Neuronal stem cell (in vitro differentiated cells): ENCODE measurements around the gene SLC11A1.
A peak's percentile ranks its signal among the peaks of the same experiment; 100 is the strongest.

Source experiments
- DNase-seq: peaks from one replicate; pipeline ENCODE4 v3.0.0-alpha.2; 2013; ENCODE audit warnings: low spot score
- H2AFZ ChIP-seq: one replicate; pipeline ENCODE4 v1.6.1; 2013; ENCODE audit warnings: mild to moderate bottlenecking, low read length, inconsistent platforms
- H2AK5ac ChIP-seq: 2 replicates; pipeline ENCODE4 v1.6.1; 2013; ENCODE audit warnings: low read depth, mild to moderate bottlenecking, inconsistent platforms, low read length, moderate library complexity, mixed read lengths
- H2BK120ac ChIP-seq: 2 replicates; pipeline ENCODE4 v1.6.1; 2013; ENCODE audit warnings: low read depth, mild to moderate bottlenecking, inconsistent platforms, low read length, moderate library complexity, mixed read lengths
- H2BK12ac ChIP-seq: one replicate; pipeline ENCODE4 v1.6.1; 2013; ENCODE audit warnings: low read length, inconsistent platforms
- H2BK15ac ChIP-seq: 2 replicates; pipeline ENCODE4 v1.6.1; 2013; ENCODE audit warnings: mild to moderate bottlenecking, low read length, inconsistent platforms, mixed read lengths
- H2BK5ac ChIP-seq: one replicate; pipeline ENCODE4 v1.6.1; 2013; ENCODE audit warnings: inconsistent platforms, mild to moderate bottlenecking, low read length, moderate library complexity
- H3K14ac ChIP-seq: one replicate; pipeline ENCODE4 v1.6.1; 2013; ENCODE audit warnings: low read length, inconsistent platforms
- H3K18ac ChIP-seq: 2 replicates; pipeline ENCODE4 v1.6.1; 2013; ENCODE audit warnings: low read length, inconsistent platforms
- H3K23ac ChIP-seq: 2 replicates; pipeline ENCODE4 v1.6.1; 2013; ENCODE audit warnings: low read depth, mild to moderate bottlenecking, mixed read lengths, low read length, inconsistent platforms; ENCODE audit not compliant: poor library complexity
- H3K27ac ChIP-seq: replicated peaks from 3 replicates; pipeline ENCODE4 v1.5.1; 2013; ENCODE audit warnings: low read length, inconsistent platforms
- H3K27me3 ChIP-seq, 3 experiments: 2 replicates each; pipeline ENCODE4 v1.6.1; 2013; ENCODE audit warnings: low read length in 3 of 3, mild to moderate bottlenecking in 2 of 3, inconsistent platforms in 1 of 3, low read depth in 1 of 3, mixed read lengths in 1 of 3, moderate library complexity in 1 of 3; ENCODE audit not compliant: control insufficient read depth in 3 of 3, insufficient read depth in 3 of 3
- H3K36me3 ChIP-seq, 2 donors: replicated peaks in 1 of 2; 2 replicates each; pipeline ENCODE4 v1.6.1; 2013; ENCODE audit warnings: low read length in 2 of 2; ENCODE audit not compliant: control insufficient read depth in 2 of 2, insufficient read depth in 2 of 2
- H3K4ac ChIP-seq: 2 replicates; pipeline ENCODE4 v1.6.1; 2013; ENCODE audit warnings: inconsistent platforms, mild to moderate bottlenecking, low read length, moderate library complexity
- H3K4me1 ChIP-seq, 2 donors: 1 replicate in 1 of 2; 2 replicates in 1 of 2; pipeline ENCODE4 v1.6.1; 2013; ENCODE audit warnings: low read length in 2 of 2, low read depth in 1 of 2; ENCODE audit not compliant: control insufficient read depth in 2 of 2, insufficient read depth in 1 of 2
- H3K4me2 ChIP-seq: one replicate; pipeline ENCODE4 v1.6.1; 2013; ENCODE audit warnings: mild to moderate bottlenecking, low read length, inconsistent platforms; ENCODE audit not compliant: insufficient read depth, poor library complexity, severe bottlenecking
- H3K4me3 ChIP-seq, 2 donors: 2 replicates each; pipeline ENCODE4 v1.5.1; 2013; ENCODE audit warnings: low read length in 2 of 2, mild to moderate bottlenecking in 2 of 2, inconsistent platforms in 1 of 2, moderate library complexity in 1 of 2
- H3K79me1 ChIP-seq: one replicate; pipeline ENCODE4 v1.6.1; 2013; ENCODE audit warnings: low read depth, mild to moderate bottlenecking, inconsistent platforms, low read length, moderate library complexity
- H3K9ac ChIP-seq: one replicate; pipeline ENCODE4 v1.6.1; 2013; ENCODE audit warnings: mild to moderate bottlenecking, low read depth, low read length, inconsistent platforms; ENCODE audit not compliant: poor library complexity
- H3K9me3 ChIP-seq, 2 donors: replicated peaks in 1 of 2; 2 replicates each; pipeline versions ENCODE3 to v1.6.1; 2013; ENCODE audit warnings: low read length in 2 of 2, mild to moderate bottlenecking in 2 of 2, inconsistent platforms in 1 of 2, low read depth in 1 of 2, mixed read lengths in 1 of 2, moderate library complexity in 1 of 2; ENCODE audit not compliant: control insufficient read depth in 2 of 2, insufficient read depth in 1 of 2
- H4K8ac ChIP-seq: one replicate; pipeline ENCODE4 v1.6.1; 2013; ENCODE audit warnings: low read depth, mild to moderate bottlenecking, inconsistent platforms, low read length, moderate library complexity
- H4K91ac ChIP-seq: one replicate; pipeline ENCODE4 v1.6.1; 2013; ENCODE audit warnings: low read length, low read depth, mild to moderate bottlenecking, inconsistent platforms; ENCODE audit not compliant: poor library complexity
- WGBS, 2 donors: extraction: QIAGEN DNeasy Blood & Tissue Kit; methylation state at CpG; one replicate each; pipeline ENCODE4 v1.1.7; 2013; ENCODE audit warnings: missing lambda C conversion rate in 2 of 2, mixed read lengths in 1 of 2; ENCODE audit not compliant: insufficient read length in 2 of 2, insufficient replicate concordance in 1 of 2; ENCODE audit errors: extremely low coverage in 2 of 2; 5-methylcytosine and 5-hydroxymethylcytosine counted together

The SLC11A1 gene

GRCh38 chr2:218423584-218423983 lies 41.5 kb downstream of the SLC11A1 start:
- Histone ChIP-seq H2BK5ac (no peak overlapping the region), H2AFZ (peak overlapping the region; percentile 73), H3K23ac (peak overlapping the region; percentile 73), H2AK5ac (no peak overlapping the region), H3K27ac (no peak overlapping the region), H3K4me1 (peaks cover 0 to 15% of the 10 kb centered on the region in 2 donors), H3K18ac (peak overlapping the region; percentile 16), H3K79me1 (peaks cover 4% of the 10 kb centered on the region), H4K91ac (no peak overlapping the region), H3K4me3 (no peak overlapping the region), H4K8ac (no peak overlapping the region), H3K36me3 (peaks cover 0 to 2% of the 10 kb centered on the region in 2 donors), H2BK120ac (no peak overlapping the region), H3K9ac (no peak overlapping the region), H2BK12ac (no peak overlapping the region), H3K9me3 (peaks cover 0 to 2% of the 10 kb centered on the region in 2 donors), H3K14ac (no peak overlapping the region), H2BK15ac (no peak overlapping the region), H3K4ac (no peak overlapping the region), H3K4me2 (no peak overlapping the region), H3K27me3 (peaks cover 0 to 7% (median 2%) of the 10 kb centered on the region in 3 experiments)
- no CpG with 5 or more reads among the region's 9 CpGs for WGBS, 2 donors
- no peak for DNase-seq

DNA sequence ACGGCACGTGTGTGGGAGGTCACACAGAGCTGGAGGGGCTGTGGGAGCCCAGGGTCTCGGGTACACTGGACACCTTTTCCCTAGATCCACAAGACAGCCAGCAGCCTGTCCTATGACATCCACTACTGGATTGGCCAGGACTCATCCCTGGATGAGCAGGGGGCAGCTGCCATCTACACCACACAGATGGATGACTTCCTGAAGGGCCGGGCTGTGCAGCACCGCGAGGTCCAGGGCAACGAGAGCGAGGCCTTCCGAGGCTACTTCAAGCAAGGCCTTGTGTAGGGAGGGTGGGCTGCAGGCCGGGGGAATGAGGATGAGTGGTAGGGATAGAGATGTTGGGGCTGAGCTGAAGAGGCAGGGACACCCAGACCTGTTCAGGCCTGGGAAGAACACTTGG lies 43.5 kb downstream of the SLC11A1 start:
- Histone ChIP-seq H3K27ac (no peak overlapping the region), H2AK5ac (no peak overlapping the region), H2BK120ac (no peak overlapping the region), H3K18ac (peak overlapping the region; percentile 57), H2AFZ (no peak overlapping the region), H3K27me3 (peaks cover 0 to 15% (median 2%) of the 10 kb centered on the region in 3 experiments), H3K14ac (no peak overlapping the region), H3K36me3 (no peaks in the 10 kb centered on the region), H3K4me2 (no peak overlapping the region), H3K9me3 (peaks cover 0 to 2% of the 10 kb centered on the region in 2 donors), H2BK15ac (peak overlapping the region; percentile 64), H4K91ac (no peak overlapping the region), H3K4ac (no peak overlapping the region), H3K9ac (no peak overlapping the region), H3K4me1 (peaks cover 0 to 4% of the 10 kb centered on the region in 2 donors), H3K79me1 (peaks cover 4% of the 10 kb centered on the region), H3K4me3 (no peak overlapping the region), H2BK12ac (no peak overlapping the region), H3K23ac (no peak overlapping the region), H4K8ac (peak overlapping the region; percentile 65), H2BK5ac (no peak overlapping the region)
- WGBS, 2 donors = no CpG with 5 or more reads among the region's 10 CpGs
- no peak for DNase-seq

GRCh38 chr2:218427741-218428140 lies 45.7 kb downstream of the SLC11A1 start:
- no peak overlapping the region for H2BK120ac ChIP-seq
- WGBS, 2 donors = no CpG with 5 or more reads among the region's 11 CpGs
- no peak overlapping the region for H4K8ac ChIP-seq
- H3K4me2 ChIP-seq = no peak overlapping the region
- H2BK5ac ChIP-seq = no peak overlapping the region
- H3K9me3 ChIP-seq = peaks cover 0 to 2% of the 10 kb centered on the region in 2 donors
- H3K27me3 ChIP-seq = peaks cover 0 to 25% (median 2%) of the 10 kb centered on the region in 3 experiments
- no peak overlapping the region for H4K91ac ChIP-seq
- H3K4me3 ChIP-seq = peak overlapping the region in 1 of 2 donors; percentile 6
- peak overlapping the region; percentile 48 for H3K18ac ChIP-seq
- H3K23ac ChIP-seq = peak overlapping the region; percentile 89
- H2BK15ac ChIP-seq = peak overlapping the region; percentile 83
- DNase-seq = no peak
- H2AFZ ChIP-seq = no peak overlapping the region
- peaks cover 4% of the 10 kb centered on the region for H3K79me1 ChIP-seq
- H3K4me1 ChIP-seq = peaks cover 0 to 4% of the 10 kb centered on the region in 2 donors
- H3K9ac ChIP-seq = no peak overlapping the region
- H3K36me3 ChIP-seq = no peaks in the 10 kb centered on the region
- H3K14ac ChIP-seq = peak overlapping the region; percentile 82
- no peak overlapping the region for H2BK12ac ChIP-seq
- no peak overlapping the region for H3K4ac ChIP-seq
- H3K27ac ChIP-seq = no peak overlapping the region
- H2AK5ac ChIP-seq = no peak overlapping the region

DNA sequence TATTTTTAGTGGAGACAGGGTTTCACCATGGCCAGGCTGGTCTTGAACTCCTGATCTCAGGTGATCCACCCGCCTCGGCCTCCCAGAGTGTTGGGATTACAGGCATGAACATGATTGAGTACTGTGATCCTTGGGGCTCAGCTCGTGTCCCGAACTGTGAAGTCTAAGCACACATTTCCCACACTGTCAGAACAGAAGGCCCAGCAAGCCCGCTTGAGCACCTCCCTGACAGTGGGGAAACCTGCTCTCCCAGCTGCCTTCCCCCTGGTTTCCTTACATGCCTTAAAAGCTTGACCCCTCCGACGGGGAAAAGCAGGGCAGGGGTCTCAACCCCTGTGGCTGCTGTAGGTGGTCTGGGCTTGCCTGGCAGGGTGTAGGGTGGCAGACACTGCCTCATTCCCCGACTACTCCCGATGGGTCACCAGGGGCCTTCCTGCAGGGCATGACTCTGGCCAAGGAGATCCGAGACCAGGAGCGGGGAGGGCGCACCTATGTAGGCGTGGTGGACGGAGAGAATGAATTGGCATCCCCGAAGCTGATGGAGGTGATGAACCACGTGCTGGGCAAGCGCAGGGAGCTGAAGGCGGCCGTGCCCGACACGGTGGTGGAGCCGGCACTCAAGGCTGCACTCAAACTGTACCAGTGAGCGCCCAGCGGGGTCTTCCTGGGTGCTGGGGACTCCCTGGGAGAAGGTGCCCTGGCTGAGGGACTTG lies 46.9 kb downstream of the SLC11A1 start:
- Histone ChIP-seq H3K14ac (peak overlapping the region; percentile 71), H3K4me3 (no peak overlapping the region), H3K9ac (no peak overlapping the region), H4K91ac (no peak overlapping the region), H3K27ac (no peak overlapping the region), H3K27me3 (peaks cover 0 to 25% (median 0%) of the 10 kb centered on the region in 3 experiments), H3K36me3 (no peaks in the 10 kb centered on the region), H3K23ac (peak overlapping the region; percentile 68), H3K4ac (no peak overlapping the region), H4K8ac (no peak overlapping the region), H3K18ac (no peak overlapping the region), H2BK120ac (no peak overlapping the region), H2BK5ac (no peak overlapping the region), H3K9me3 (peaks cover 0 to 2% of the 10 kb centered on the region in 2 donors), H2BK15ac (no peak overlapping the region), H3K79me1 (peaks cover 4% of the 10 kb centered on the region), H2BK12ac (no peak overlapping the region), H3K4me2 (no peak overlapping the region), H2AFZ (no peak overlapping the region), H2AK5ac (no peak overlapping the region), H3K4me1 (no peaks in the 10 kb centered on the region)
- WGBS, 2 donors = no CpG with 5 or more reads among the region's 24 CpGs
- DNase-seq = no peak
